Muscle layer of duodenum (tissue), 2 donors: ENCODE measurements around the gene FOXR2.

Experiments used
- H3K27ac ChIP-seq: one replicate; pipeline ENCODE4 v1.7.0; 2013; ENCODE audit warnings: mild to moderate bottlenecking, low read length
- H3K27me3 ChIP-seq: one replicate; pipeline ENCODE4 v1.7.0; 2013; ENCODE audit warnings: low read depth, mild to moderate bottlenecking, control low read depth, low read length
- H3K36me3 ChIP-seq, 2 donors: one replicate each; pipeline ENCODE4 v1.7.0; 2013; ENCODE audit warnings: low read length in 2 of 2, control low read depth in 1 of 2, mild to moderate bottlenecking in 1 of 2; ENCODE audit not compliant: insufficient read depth in 2 of 2, control insufficient read depth in 1 of 2
- H3K4me1 ChIP-seq, 2 donors: one replicate each; pipeline ENCODE4 v1.7.0; 2013; ENCODE audit warnings: low read length in 2 of 2, mild to moderate bottlenecking in 2 of 2, control low read depth in 1 of 2, moderate library complexity in 1 of 2; ENCODE audit not compliant: insufficient read depth in 2 of 2, control insufficient read depth in 1 of 2
- H3K4me3 ChIP-seq, 2 donors: one replicate each; pipeline ENCODE4 v1.7.0; 2013; ENCODE audit warnings: low read length in 2 of 2, low read depth in 1 of 2, mild to moderate bottlenecking in 1 of 2
- H3K9me3 ChIP-seq, 2 donors: one replicate each; pipeline ENCODE4 v1.7.0; 2013; ENCODE audit warnings: low read length in 2 of 2, control low read depth in 1 of 2, mild to moderate bottlenecking in 1 of 2; ENCODE audit not compliant: control insufficient read depth in 1 of 2
- donor health status: healthy.

FOXR2 gene

DNA sequence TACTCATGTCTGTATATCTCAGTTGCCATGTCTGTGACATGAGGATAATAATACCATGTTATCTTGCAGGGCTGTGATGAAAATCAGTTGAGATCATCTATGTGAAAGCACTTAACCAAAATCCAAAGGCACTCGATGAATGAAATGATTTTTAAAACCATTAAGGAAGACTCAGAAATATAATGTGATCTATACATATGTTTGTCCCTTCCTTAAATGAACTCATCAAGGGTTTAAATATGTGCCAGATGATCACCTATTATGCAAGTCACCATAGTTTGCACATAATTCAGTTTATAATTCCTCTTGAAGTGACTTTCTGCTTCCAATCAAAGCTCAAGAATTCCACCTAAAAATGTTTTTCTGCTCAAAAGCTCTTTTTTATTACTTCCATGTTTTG, at the start of gene FOXR2:
Gene FOXR2, plus strand, starts transcription at position 301 of the 400 bp plus-strand sequence. CDS start 312 bp downstream, outside the sequence.
- H3K36me3 ChIP-seq, result no peaks in the 10 kb centered on the region
- no peak within 1 kb of the TSS for H3K4me3 ChIP-seq
- H3K27me3 ChIP-seq, result no peaks in the 10 kb centered on the region
- no peaks in the 10 kb centered on the region for H3K9me3 ChIP-seq
- no peak within 1 kb of the TSS for H3K27ac ChIP-seq
- H3K4me1 ChIP-seq, result no peaks in the 10 kb centered on the region

DNA sequence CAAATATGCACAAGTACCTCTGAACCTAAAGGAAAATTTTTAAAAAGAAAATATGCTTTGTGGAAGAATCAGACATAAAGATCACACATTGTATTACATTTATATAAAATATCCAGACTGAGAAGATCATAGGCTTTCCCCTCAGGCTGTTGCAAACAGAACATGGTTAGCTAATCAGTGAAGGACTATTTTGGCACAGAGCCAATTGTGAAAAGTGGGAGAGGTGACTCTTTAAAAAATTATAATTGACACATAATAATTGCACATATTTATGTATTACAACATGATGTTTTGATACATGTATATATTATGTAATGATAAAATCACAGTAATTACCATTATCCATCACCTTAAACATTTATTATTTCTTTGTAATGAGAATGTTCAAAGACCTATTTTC, 44.1 kb upstream of the FOXR2 start:
- H3K4me1 ChIP-seq, result no peaks in the 10 kb centered on the region
- no peaks in the 10 kb centered on the region for H3K9me3 ChIP-seq
- H3K27me3 ChIP-seq, result no peaks in the 10 kb centered on the region
- H3K4me3 ChIP-seq, result no peak overlapping the region
- H3K27ac ChIP-seq, result no peak overlapping the region
- H3K36me3 ChIP-seq, result no peaks in the 10 kb centered on the region

DNA sequence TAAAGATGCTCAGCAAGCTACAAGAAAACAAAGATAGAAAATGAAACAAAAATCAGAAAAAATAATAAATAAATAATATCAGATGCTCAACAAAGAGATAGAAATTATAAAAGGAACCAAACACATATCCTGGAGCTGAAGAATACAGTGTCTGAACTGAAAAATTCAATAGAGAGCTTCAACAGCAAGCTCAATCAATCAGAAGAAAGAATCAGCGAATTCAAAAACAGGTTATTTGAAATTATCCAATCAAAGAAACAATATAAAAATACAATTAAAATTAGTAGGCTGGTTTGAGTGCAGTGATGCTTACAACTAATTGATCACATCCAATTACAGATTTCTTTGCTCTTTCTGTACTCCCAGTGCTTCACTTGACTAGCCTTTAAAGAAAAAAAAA, 40.8 kb upstream of the FOXR2 start:
- Histone ChIP-seq H3K4me3 (no peak overlapping the region), H3K27ac (no peak overlapping the region), H3K4me1 (no peaks in the 10 kb centered on the region), H3K27me3 (no peaks in the 10 kb centered on the region), H3K9me3 (no peaks in the 10 kb centered on the region), H3K36me3 (no peaks in the 10 kb centered on the region)

GRCh38 chrX:55593296-55593695, 29.9 kb upstream of the FOXR2 start:
- Histone ChIP-seq H3K4me3 (no peak overlapping the region), H3K36me3 (no peaks in the 10 kb centered on the region), H3K27ac (no peak overlapping the region), H3K27me3 (no peaks in the 10 kb centered on the region), H3K9me3 (no peaks in the 10 kb centered on the region), H3K4me1 (no peaks in the 10 kb centered on the region)

- no peak overlapping the region for H3K27ac ChIP-seq
- H3K4me1 ChIP-seq, result no peaks in the 10 kb centered on the region
- no peaks in the 10 kb centered on the region for H3K9me3 ChIP-seq
- no peak overlapping the region for H3K4me3 ChIP-seq
- no peaks in the 10 kb centered on the region for H3K36me3 ChIP-seq
- no peaks in the 10 kb centered on the region for H3K27me3 ChIP-seq
Observed at GRCh38 chrX:55593756-55594257, 29.4 kb upstream of the FOXR2 start.

DNA sequence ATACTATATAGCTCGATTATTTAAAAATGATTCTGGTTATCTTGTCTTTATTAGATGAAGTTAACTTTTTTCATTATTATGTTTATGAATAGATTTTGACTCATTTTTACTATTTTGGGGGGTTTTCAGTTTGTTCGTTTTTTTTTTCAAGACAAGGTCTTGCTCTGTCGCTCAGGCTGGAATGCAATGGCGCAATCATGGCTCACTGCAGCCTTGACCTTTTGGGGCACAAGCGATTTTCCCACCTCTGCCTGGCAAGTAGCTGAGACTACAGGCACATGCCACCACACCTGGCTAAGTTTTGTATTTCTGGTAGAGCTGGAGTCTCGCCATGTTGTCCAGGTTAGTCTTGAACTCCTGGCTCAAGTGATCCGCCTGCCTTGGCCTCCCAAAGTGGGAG, 24.9 kb upstream of the FOXR2 start:
- H3K4me1 ChIP-seq, result no peaks in the 10 kb centered on the region

DNA sequence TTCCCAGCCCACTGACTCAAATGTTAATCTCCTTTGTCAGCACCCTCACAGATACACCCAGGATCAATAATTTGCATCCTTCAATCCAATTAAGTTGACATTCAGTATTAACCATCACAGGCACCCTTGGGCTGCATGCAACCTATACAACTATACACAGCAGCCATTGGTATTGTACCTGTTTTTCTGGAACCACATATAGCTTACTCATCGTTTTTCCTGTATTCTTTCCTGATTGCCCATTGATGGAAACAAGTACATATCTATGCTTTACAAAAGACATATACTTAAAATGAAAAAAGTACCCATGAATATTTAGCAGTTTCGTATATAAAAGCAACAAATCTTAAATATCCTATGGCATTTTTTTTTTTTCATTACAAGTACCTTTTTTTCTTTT, 3.7 kb upstream of the FOXR2 start:
- Histone ChIP-seq H3K27ac (no peak overlapping the region), H3K36me3 (no peaks in the 10 kb centered on the region), H3K4me3 (no peak overlapping the region), H3K9me3 (no peaks in the 10 kb centered on the region), H3K4me1 (no peaks in the 10 kb centered on the region), H3K27me3 (no peaks in the 10 kb centered on the region)

More for the DNA sequence above, 24.9 kb upstream of the FOXR2 start:
- no peak overlapping the region for H3K4me3 ChIP-seq
- H3K36me3 ChIP-seq, result no peaks in the 10 kb centered on the region
- no peaks in the 10 kb centered on the region for H3K9me3 ChIP-seq
- no peaks in the 10 kb centered on the region for H3K27me3 ChIP-seq
- H3K27ac ChIP-seq, result no peak overlapping the region

DNA sequence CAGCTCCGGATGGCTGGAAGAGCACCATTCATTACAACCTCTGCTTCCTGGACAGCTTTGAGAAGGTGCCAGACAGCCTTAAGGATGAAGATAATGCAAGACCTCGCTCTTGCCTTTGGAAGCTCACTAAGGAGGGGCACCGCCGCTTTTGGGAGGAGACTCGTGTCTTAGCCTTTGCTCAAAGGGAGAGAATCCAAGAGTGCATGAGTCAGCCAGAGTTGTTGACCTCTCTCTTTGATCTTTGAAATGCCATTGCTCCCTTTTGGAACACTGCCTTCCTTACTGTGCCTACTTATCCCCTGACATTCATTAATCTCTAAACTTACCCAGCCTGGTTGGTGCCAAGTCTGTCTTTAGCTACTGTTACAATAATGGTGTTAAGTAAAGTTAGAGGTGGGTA, 1.2 kb downstream of the FOXR2 start:
- H3K36me3 ChIP-seq, result no peaks in the 10 kb centered on the region
- no peak overlapping the region for H3K27ac ChIP-seq
- no peaks in the 10 kb centered on the region for H3K27me3 ChIP-seq
- no peaks in the 10 kb centered on the region for H3K4me1 ChIP-seq
- H3K9me3 ChIP-seq, result no peaks in the 10 kb centered on the region
- H3K4me3 ChIP-seq, result no peak overlapping the region

DNA sequence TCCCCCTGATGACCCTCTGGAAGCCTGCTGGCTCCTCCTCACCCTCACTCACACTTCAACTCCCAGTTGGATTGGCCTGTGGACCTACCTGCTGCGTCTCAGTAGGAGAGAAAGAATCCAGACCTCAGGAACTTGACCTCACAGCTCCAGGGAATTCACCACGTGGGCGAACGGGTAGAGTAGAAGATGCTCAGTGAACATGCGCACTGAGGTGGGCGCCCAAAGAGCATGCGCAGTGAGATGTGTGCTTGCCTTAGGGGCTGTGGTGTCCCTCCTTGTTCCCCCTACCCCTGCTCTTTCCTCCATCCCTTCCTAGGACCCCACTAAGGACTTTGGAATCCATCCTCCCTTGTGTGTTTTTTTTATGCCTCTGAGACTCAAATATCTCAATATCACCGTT, 12.9 kb downstream of the FOXR2 start:
- H3K36me3 ChIP-seq, result no peaks in the 10 kb centered on the region
- H3K27ac ChIP-seq, result no peak overlapping the region
- H3K4me3 ChIP-seq, result no peak overlapping the region
- no peaks in the 10 kb centered on the region for H3K4me1 ChIP-seq
- H3K27me3 ChIP-seq, result no peaks in the 10 kb centered on the region
- H3K9me3 ChIP-seq, result no peaks in the 10 kb centered on the region

DNA sequence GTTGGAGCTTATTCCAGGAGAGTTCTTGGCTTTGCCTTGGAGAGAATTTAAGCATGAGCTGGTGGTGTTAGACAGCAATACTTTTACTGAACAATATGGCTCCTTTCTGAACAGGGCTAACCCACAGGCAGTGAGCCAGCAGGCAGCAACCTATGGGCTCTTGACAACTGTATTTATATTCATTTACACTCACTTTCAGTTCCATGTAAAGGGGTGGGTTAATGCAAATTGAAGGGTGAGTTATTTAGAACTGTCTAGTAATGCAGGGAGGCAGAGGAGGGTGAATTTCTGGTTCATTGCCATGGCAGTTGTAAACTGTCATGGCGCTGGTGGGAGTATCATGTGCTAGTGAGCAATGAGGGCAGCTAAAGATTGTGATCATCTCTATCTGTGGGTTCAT, 15.7 kb downstream of the FOXR2 start:
- H3K27ac ChIP-seq, result no peak overlapping the region
- no peaks in the 10 kb centered on the region for H3K27me3 ChIP-seq
- no peaks in the 10 kb centered on the region for H3K9me3 ChIP-seq
- no peaks in the 10 kb centered on the region for H3K4me1 ChIP-seq
- no peaks in the 10 kb centered on the region for H3K36me3 ChIP-seq
- H3K4me3 ChIP-seq, result no peak overlapping the region

- Histone ChIP-seq H3K36me3 (no peaks in the 10 kb centered on the region), H3K4me1 (no peaks in the 10 kb centered on the region), H3K4me3 (no peak overlapping the region), H3K27ac (no peak overlapping the region), H3K9me3 (no peaks in the 10 kb centered on the region), H3K27me3 (no peaks in the 10 kb centered on the region)
Observed at GRCh38 chrX:55640854-55641253, 17.7 kb downstream of the FOXR2 start.

- no peak overlapping the region for H3K27ac ChIP-seq
- no peaks in the 10 kb centered on the region for H3K9me3 ChIP-seq
- H3K4me1 ChIP-seq, result no peaks in the 10 kb centered on the region
- H3K4me3 ChIP-seq, result no peak overlapping the region
- H3K27me3 ChIP-seq, result no peaks in the 10 kb centered on the region
- H3K36me3 ChIP-seq, result no peaks in the 10 kb centered on the region
Observed at GRCh38 chrX:55648434-55648833, 25.2 kb downstream of the FOXR2 start.
